ENCODE measurements around the gene SPATA4. TPM values are rescaled to one million over a fixed set of nuclear protein-coding genes. Genes with fewer than 3 reads are reported as not detected.

Gene SPATA4
- total and polyA plus RNA-seq, 2 of the 13 experiments (the other 11 are each of a cell fraction or from before 2014, with no cell fraction given): not detected

DNA sequence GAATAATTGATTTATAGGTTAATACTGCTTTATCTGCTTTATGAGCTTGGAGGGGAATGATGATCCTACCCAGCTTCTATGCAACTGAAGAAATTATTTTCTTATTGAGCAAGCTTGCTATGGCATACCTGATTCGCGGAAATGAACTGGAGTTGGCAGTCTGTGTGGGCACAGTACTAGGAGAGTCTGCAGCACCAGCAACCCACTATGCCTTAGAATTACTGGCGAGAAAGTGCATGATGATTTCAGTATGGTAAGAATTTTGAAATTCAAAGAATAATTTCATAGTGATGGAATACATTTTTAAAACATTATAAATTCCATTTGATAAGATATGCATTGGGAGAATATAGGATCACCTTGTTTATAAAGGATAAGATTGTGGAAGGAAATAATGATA lies 32.3 kb downstream of the SPATA4 start:
- BruUV-seq (replicated peaks): no TSS peak

More for the DNA sequence above, 32.3 kb downstream of the SPATA4 start:
- 3% methylated on average over 3 of the region's 3 CpGs for WGBS (ENCODE audit: low lambda C conversion rate)
- TF ChIP-seq REL (CRISPR knock-in tag; conservative IDR thresholded peaks at IDR 0.05) (no peak), RAD21 (CRISPR knock-in tag; IDR thresholded peaks at IDR 0.05) (no peak), HOXA9 (CRISPR knock-in tag; IDR thresholded peaks at IDR 0.05; ENCODE audit: borderline replicate concordance) (no peak), SRSF1 (optimal IDR thresholded peaks at IDR 0.05; ENCODE audit: low read depth, low read length) (no peak), ZSCAN31 (CRISPR knock-in tag; IDR thresholded peaks at IDR 0.05; ENCODE audit: low read depth) (no peak), GRHL1 (CRISPR knock-in tag; conservative IDR thresholded peaks at IDR 0.05) (no peak), IRX3 (CRISPR knock-in tag; IDR thresholded peaks at IDR 0.05; ENCODE audit: borderline replicate concordance, low read depth) (no peak), THYN1 (CRISPR knock-in tag; IDR thresholded peaks at IDR 0.05; ENCODE audit: borderline replicate concordance, low read depth) (no peak), ZNF12 (CRISPR knock-in tag; IDR thresholded peaks at IDR 0.05) (no peak), ZNF616 (CRISPR knock-in tag; IDR thresholded peaks at IDR 0.05; ENCODE audit: low read depth) (no peak), CHD2 (IDR thresholded peaks at IDR 0.05; ENCODE audit: low read depth, low read length) (no peak), ZNF337 (CRISPR knock-in tag; IDR thresholded peaks at IDR 0.05; ENCODE audit: borderline replicate concordance, low read depth) (no peak), HMG20B (CRISPR knock-in tag; conservative IDR thresholded peaks at IDR 0.05) (no peak), ZNF329 (CRISPR knock-in tag; IDR thresholded peaks at IDR 0.05; ENCODE audit: low read depth) (no peak), SP140L (CRISPR knock-in tag; IDR thresholded peaks at IDR 0.05; ENCODE audit: borderline replicate concordance) (no peak), RFX3 (CRISPR knock-in tag; IDR thresholded peaks at IDR 0.05) (no peak), U2AF1 (optimal IDR thresholded peaks at IDR 0.05; ENCODE audit: low read depth, low read length) (no peak), ZMYM3 (CRISPR knock-in tag; IDR thresholded peaks at IDR 0.05) (no peak)
- TF ChIP-seq, protein P1, sequence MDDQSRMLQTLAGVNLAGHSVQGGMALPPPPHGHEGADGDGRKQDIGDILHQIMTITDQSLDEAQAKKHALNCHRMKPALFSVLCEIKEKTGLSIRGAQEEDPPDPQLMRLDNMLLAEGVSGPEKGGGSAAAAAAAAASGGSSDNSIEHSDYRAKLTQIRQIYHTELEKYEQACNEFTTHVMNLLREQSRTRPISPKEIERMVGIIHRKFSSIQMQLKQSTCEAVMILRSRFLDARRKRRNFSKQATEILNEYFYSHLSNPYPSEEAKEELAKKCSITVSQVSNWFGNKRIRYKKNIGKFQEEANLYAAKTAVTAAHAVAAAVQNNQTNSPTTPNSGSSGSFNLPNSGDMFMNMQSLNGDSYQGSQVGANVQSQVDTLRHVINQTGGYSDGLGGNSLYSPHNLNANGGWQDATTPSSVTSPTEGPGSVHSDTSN (CRISPR knock-in tag; IDR thresholded peaks at IDR 0.05; ENCODE audit: borderline replicate concordance): no peak
- TF ChIP-seq, protein P2, sequence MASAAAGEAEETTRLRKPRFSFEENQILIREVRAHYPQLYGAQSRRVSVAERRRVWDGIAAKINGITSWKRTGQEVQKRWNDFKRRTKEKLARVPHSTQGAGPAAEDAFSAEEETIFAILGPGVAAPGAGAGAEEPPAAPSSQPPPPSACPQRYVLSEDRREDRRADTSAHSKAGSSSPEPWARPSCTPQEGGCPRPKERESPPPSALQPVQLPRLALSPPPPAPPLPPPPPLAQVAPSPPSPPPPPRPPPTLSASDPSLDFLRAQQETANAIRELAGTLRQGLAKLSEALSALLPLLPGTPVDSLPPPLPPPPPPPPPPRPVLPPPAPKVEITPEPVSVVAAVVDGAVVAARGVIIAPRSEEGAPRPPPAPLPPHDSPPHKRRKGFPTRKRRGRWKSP (CRISPR knock-in tag; IDR thresholded peaks at IDR 0.05): no peak
- in situ Hi-C loops (cut with HindIII; ENCODE audit: extremely low pct_ligation_motif_present, low pct_unique_long_range_greater_than_20kb): no loop called here
- ATAC-seq: no peak
- CTCF ChIA-PET (ENCODE audit: low intra/inter-chr PET ratio, low total read pairs): no interaction called here
- FAIRE-seq: no peak
- H3K4me3 ChIP-seq (replicated peaks in 1 of 3; ENCODE audit: insufficient read depth in 1 of 3, low read depth in 2 of 3, low read length in 3 of 3): no peak overlapping the region
- no peaks in the 10 kb centered on the region for H3K4me1 ChIP-seq (ENCODE audit: insufficient read depth, low read length)
- H3K79me2 ChIP-seq (ENCODE audit: insufficient read depth, low read length): no peaks in the 10 kb centered on the region
- intact Hi-C loops (cut with micrococcal nuclease; ENCODE audit: unreplicated experiment): no loop called here
- no peaks in the 10 kb centered on the region for H3K9me3 ChIP-seq (ENCODE audit: low read length)
- H2AFZ ChIP-seq (ENCODE audit: low read length): no peak overlapping the region
- H3K9ac ChIP-seq (ENCODE audit: insufficient read depth, low read depth, low read length): no peak overlapping the region
- no peak for DNase-seq (ENCODE audit: low spot score)
- H3K27ac ChIP-seq (ENCODE audit: extremely low read length, insufficient read depth, low read length): no peak overlapping the region
- POLR2A ChIA-PET: no interaction called here
- H4K20me1 ChIP-seq (ENCODE audit: insufficient read depth, low read length): no peaks in the 10 kb centered on the region
- H3K27me3 ChIP-seq (ENCODE audit: control insufficient read depth in 1 of 2, insufficient read depth in 2 of 2, low read length in 2 of 2): no peaks in the 10 kb centered on the region
- no peaks in the 10 kb centered on the region for H3K36me3 ChIP-seq (replicated peaks in 1 of 2; ENCODE audit: control insufficient read depth in 1 of 2, insufficient read depth in 2 of 2, low read length in 2 of 2)
- no peak overlapping the region for H3K4me2 ChIP-seq (ENCODE audit: low read depth, low read length)
